GF-D8 (cell line): ENCODE results near the gene SRP19.
"Not testable (repeated sequence)": the region's sequence is repeated elsewhere in the genome, so short reads cannot be mapped to it uniquely, and the experiment has no call there.

ENCODE experiments used
- DNase-seq: peaks from one replicate; lab custom pipeline; 2025; lab: John Stamatoyannopoulos, UW

The SRP19 gene

GRCh38 chr5:112860929-112861637 is at the start of gene SRP19:
Gene SRP19 (plus strand): TSS chr5:112861287. CDS start chr5:112861377, 90 bp downstream.
- DNase-seq = peak; percentile 77

GRCh38 chr5:112812549-112812948 is 48.5 kb upstream of the SRP19 start:
- DNase-seq = no peak

GRCh38 chr5:112820246-112820645 is 40.8 kb upstream of the SRP19 start:
- no peak for DNase-seq

- no peak for DNase-seq
Measured at GRCh38 chr5:112822456-112822855, 38.6 kb upstream of the SRP19 start.

- DNase-seq = no peak
Measured at GRCh38 chr5:112823181-112823580, 37.9 kb upstream of the SRP19 start.

GRCh38 chr5:112823656-112824055 is 37.4 kb upstream of the SRP19 start:
- no peak for DNase-seq

GRCh38 chr5:112824197-112824596 is 36.9 kb upstream of the SRP19 start:
- DNase-seq = no peak

- no peak for DNase-seq
Measured at GRCh38 chr5:112830378-112830777, 30.7 kb upstream of the SRP19 start.

GRCh38 chr5:112833971-112834370 is 27.1 kb upstream of the SRP19 start:
- no peak for DNase-seq

GRCh38 chr5:112844489-112844888 is 16.6 kb upstream of the SRP19 start:
- no peak for DNase-seq

- no peak for DNase-seq
Measured at GRCh38 chr5:112846556-112846955, 14.5 kb upstream of the SRP19 start.

- DNase-seq = no peak
Measured at GRCh38 chr5:112847306-112847705, 13.8 kb upstream of the SRP19 start.

- DNase-seq = peak; percentile 37
Measured at GRCh38 chr5:112848116-112848811, 12.8 kb upstream of the SRP19 start.

GRCh38 chr5:112849912-112850311 is 11.2 kb upstream of the SRP19 start:
- DNase-seq = no peak

GRCh38 chr5:112854651-112855050 is 6.4 kb upstream of the SRP19 start:
- no peak for DNase-seq

GRCh38 chr5:112857866-112858265 is 3.2 kb upstream of the SRP19 start:
- no peak for DNase-seq

- not testable (repeated sequence) for DNase-seq
Measured at GRCh38 chr5:112860571-112860928, 537 bp upstream of the SRP19 start.

GRCh38 chr5:112861638-112861985 is 525 bp downstream of the SRP19 start:
- DNase-seq = no peak

- DNase-seq = no peak
Measured at GRCh38 chr5:112862085-112862484, 998 bp downstream of the SRP19 start.

- DNase-seq = no peak
Measured at GRCh38 chr5:112863549-112863948, 2.5 kb downstream of the SRP19 start.

- no peak for DNase-seq
Measured at GRCh38 chr5:112865128-112865527, 4.0 kb downstream of the SRP19 start.

- no peak for DNase-seq
Measured at GRCh38 chr5:112866739-112867138, 5.7 kb downstream of the SRP19 start.

GRCh38 chr5:112867411-112867810 is 6.3 kb downstream of the SRP19 start:
- no peak for DNase-seq

GRCh38 chr5:112869948-112870347 is 8.9 kb downstream of the SRP19 start:
- no peak for DNase-seq
